HepG2 (cell line): ENCODE results near the gene MEP1B. TPM values are rescaled to one million over a fixed set of nuclear protein-coding genes. Genes with fewer than 3 reads are reported as not detected.

ENCODE experiments used
- AGO2 ChIP-seq: fragments of 200-400 bp; formaldehyde crosslinking; optimal IDR thresholded peaks from 2 replicates; pipeline ENCODE3; 2017; ENCODE audit warnings: mild to moderate bottlenecking, low read depth, low read length, moderate library complexity
- FOXM1 ChIP-seq: sonication (generic); formaldehyde crosslinking; IDR thresholded peaks from 2 replicates; pipeline ENCODE4 v1.5.0; 2020; ENCODE audit warnings: missing genetic modification reagents
- GATAD1 ChIP-seq: IDR thresholded peaks from 2 replicates; pipeline ENCODE4 v1.6.1; 2016; ENCODE audit warnings: missing genetic modification reagents, missing compliant biosample characterization
- HES4 ChIP-seq: sonication (generic); formaldehyde crosslinking; IDR thresholded peaks from 2 replicates; pipeline ENCODE4 v1.9.0; 2021; ENCODE audit warnings: mild to moderate bottlenecking, missing genetic modification reagents, borderline replicate concordance
- HNRNPLL ChIP-seq: fragments of 200-400 bp; formaldehyde crosslinking; IDR thresholded peaks from 2 replicates; pipeline ENCODE4 v1.6.1; 2017; ENCODE audit warnings: mild to moderate bottlenecking, low read depth, low read length; ENCODE audit not compliant: poor library complexity, severe bottlenecking
- IRX3 ChIP-seq: sonication (generic); formaldehyde crosslinking; IDR thresholded peaks from 2 replicates; pipeline ENCODE4 v1.8.1; 2023; ENCODE audit warnings: mild to moderate bottlenecking, low read depth, missing genetic modification reagents, borderline replicate concordance
- JUNB ChIP-seq: sonication (generic); formaldehyde crosslinking; IDR thresholded peaks from 2 replicates; pipeline ENCODE4 v1.8.0; 2022; ENCODE audit warnings: missing genetic modification reagents, mild to moderate bottlenecking, borderline replicate concordance
- KAT8 ChIP-seq: IDR thresholded peaks from 2 replicates; pipeline ENCODE4 v1.6.1; 2016; ENCODE audit warnings: missing genetic modification reagents, missing compliant biosample characterization
- MIER2 ChIP-seq: IDR thresholded peaks from 2 replicates; pipeline ENCODE4 v1.6.1; 2016; ENCODE audit warnings: missing biosample characterization, missing genetic modification reagents
- NCOA1 ChIP-seq: sonication (generic); formaldehyde crosslinking; IDR thresholded peaks from 2 replicates; pipeline ENCODE4 v1.9.0; 2021; ENCODE audit warnings: missing genetic modification reagents
- NR2F6 ChIP-seq, 2 experiments: IDR thresholded peaks; 2 replicates each; pipeline ENCODE4 v1.6.1; 2016; ENCODE audit warnings: antibody characterized with exemption in 1 of 2, mild to moderate bottlenecking in 1 of 2
- SMAD1 ChIP-seq: sonication (generic); formaldehyde crosslinking; IDR thresholded peaks from 2 replicates; pipeline ENCODE4 v1.4.0; 2020; ENCODE audit warnings: missing genetic modification reagents, low read depth, mild to moderate bottlenecking, borderline replicate concordance
- SMC3 ChIP-seq: IDR thresholded peaks from 2 replicates; pipeline ENCODE4 v1.6.1; 2011; ENCODE audit warnings: low read length, improper control_type of control experiment
- ZBTB21 ChIP-seq: sonication (generic); formaldehyde crosslinking; IDR thresholded peaks from 2 replicates; pipeline ENCODE4 v1.4.0; 2020; ENCODE audit warnings: missing genetic modification reagents
- ZFP1 ChIP-seq: IDR thresholded peaks from 2 replicates; pipeline ENCODE4 v1.6.1; 2016
- ZFP36 ChIP-seq: fragments of 150-350 bp; IDR thresholded peaks from 2 replicates; pipeline ENCODE4 v1.6.1; 2018; ENCODE audit warnings: borderline replicate concordance, low read length, low read depth; ENCODE audit not compliant: partially characterized antibody
- ZNF20 ChIP-seq: sonication (generic); formaldehyde crosslinking; IDR thresholded peaks from 2 replicates; pipeline ENCODE4 v1.4.0; 2020; ENCODE audit warnings: mild to moderate bottlenecking, moderate library complexity, missing genetic modification reagents
- ZNF256 ChIP-seq: sonication (generic); formaldehyde crosslinking; conservative IDR thresholded peaks from 2 replicates; pipeline ENCODE4 v1.4.0; 2020; ENCODE audit warnings: missing genetic modification reagents
- ZNF713 ChIP-seq: sonication (generic); formaldehyde crosslinking; IDR thresholded peaks from 2 replicates; pipeline ENCODE4 v1.4.0; 2020; ENCODE audit warnings: mild to moderate bottlenecking, missing genetic modification reagents
- polyA plus RNA-seq, 8 experiments: library from polyadenylated mRNA; depleted of rRNA in 3 of 8; stranded (reverse) in 7 of 8; unstranded in 1 of 8; fragments of >200 nt; fragmentation: Illumina TruSeq in 4 of 8; extraction: Trizol in 4 of 8; gene quantifications; 2 replicates each; pipeline versions ENCODE4 v1.2.1 to v1.2.3, GENCODE V29; 2011 to 2016; ENCODE audit warnings: low read depth in 4 of 8, missing spikeins in 1 of 8, mixed read lengths in 1 of 8; ENCODE audit not compliant: insufficient read depth in 1 of 8
- total RNA-seq, 5 experiments: library from RNA; depleted of rRNA; stranded (reverse); fragments of >200 nt; fragmentation: Illumina TruSeq; extraction: Trizol; gene quantifications; 2 replicates each; pipeline ENCODE4 v1.2.3, GENCODE V29; 2016; ENCODE audit warnings: low read depth in 1 of 5
- TF ChIP-seq, protein P1 (sequence below), 2 experiments: sonication (generic) in 1 of 2; formaldehyde crosslinking in 1 of 2; IDR thresholded peaks; 2 replicates each; pipeline versions ENCODE4 v1.4.0 to v1.6.1; 2018 to 2020; ENCODE audit warnings: missing genetic modification reagents in 2 of 2, borderline replicate concordance in 1 of 2, low read depth in 1 of 2, mild to moderate bottlenecking in 1 of 2, missing biosample characterization in 1 of 2
- TF ChIP-seq, protein P2 (sequence below): sonication (generic); formaldehyde crosslinking; IDR thresholded peaks from 2 replicates; pipeline ENCODE4 v1.5.0; 2020; ENCODE audit warnings: missing genetic modification reagents, mild to moderate bottlenecking, borderline replicate concordance
- TF ChIP-seq, protein P3 (sequence below): sonication (generic); formaldehyde crosslinking; IDR thresholded peaks from 2 replicates; pipeline ENCODE4 v1.4.0; 2020; ENCODE audit warnings: missing genetic modification reagents

The MEP1B gene
- total and polyA plus RNA-seq, 2 of the 13 experiments (the other 11 are each of a cell fraction or from before 2014, with no cell fraction given) = not detected

GRCh38 chr18:32158108-32158624 is 31.7 kb upstream of the MEP1B start (continued):
- no peak for TF ChIP-seq SMAD1 (CRISPR knock-in tag)
- no peak for TF ChIP-seq NR2F6 (IDR thresholded peaks at IDR 0.05)
- no peak for TF ChIP-seq NR2F6 (CRISPR knock-in tag; IDR thresholded peaks at IDR 0.05)
- TF ChIP-seq, protein P1, sequence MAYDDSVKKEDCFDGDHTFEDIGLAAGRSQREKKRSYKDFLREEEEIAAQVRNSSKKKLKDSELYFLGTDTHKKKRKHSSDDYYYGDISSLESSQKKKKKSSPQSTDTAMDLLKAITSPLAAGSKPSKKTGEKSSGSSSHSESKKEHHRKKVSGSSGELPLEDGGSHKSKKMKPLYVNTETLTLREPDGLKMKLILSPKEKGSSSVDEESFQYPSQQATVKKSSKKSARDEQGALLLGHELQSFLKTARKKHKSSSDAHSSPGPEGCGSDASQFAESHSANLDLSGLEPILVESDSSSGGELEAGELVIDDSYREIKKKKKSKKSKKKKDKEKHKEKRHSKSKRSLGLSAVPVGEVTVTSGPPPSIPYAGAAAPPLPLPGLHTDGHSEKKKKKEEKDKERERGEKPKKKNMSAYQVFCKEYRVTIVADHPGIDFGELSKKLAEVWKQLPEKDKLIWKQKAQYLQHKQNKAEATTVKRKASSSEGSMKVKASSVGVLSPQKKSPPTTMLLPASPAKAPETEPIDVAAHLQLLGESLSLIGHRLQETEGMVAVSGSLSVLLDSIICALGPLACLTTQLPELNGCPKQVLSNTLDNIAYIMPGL (CRISPR knock-in tag; IDR thresholded peaks at IDR 0.05; ENCODE audit: borderline replicate concordance in 1 of 2, low read depth in 1 of 2) = peak in 1 of 2 experiments; percentile 56; a peak in 2 of 4 replicates
- TF ChIP-seq GATAD1 = no peak
- no peak for TF ChIP-seq JUNB (CRISPR knock-in tag)
- no peak for TF ChIP-seq FOXM1 (CRISPR knock-in tag)
- no peak for TF ChIP-seq IRX3 (CRISPR knock-in tag)
- TF ChIP-seq, protein P2, sequence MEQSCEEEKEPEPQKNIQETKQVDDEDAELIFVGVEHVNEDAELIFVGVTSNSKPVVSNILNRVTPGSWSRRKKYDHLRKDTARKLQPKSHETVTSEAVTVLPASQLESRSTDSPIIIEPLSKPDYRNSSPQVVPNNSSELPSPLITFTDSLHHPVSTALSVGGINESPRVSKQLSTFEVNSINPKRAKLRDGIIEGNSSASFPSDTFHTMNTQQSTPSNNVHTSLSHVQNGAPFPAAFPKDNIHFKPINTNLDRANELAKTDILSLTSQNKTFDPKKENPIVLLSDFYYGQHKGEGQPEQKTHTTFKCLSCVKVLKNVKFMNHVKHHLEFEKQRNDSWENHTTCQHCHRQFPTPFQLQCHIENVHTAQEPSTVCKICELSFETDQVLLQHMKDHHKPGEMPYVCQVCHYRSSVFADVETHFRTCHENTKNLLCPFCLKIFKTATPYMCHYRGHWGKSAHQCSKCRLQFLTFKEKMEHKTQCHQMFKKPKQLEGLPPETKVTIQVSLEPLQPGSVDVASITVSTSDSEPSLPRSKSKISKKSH (CRISPR knock-in tag) = no peak
- no peak for TF ChIP-seq ZNF256 (CRISPR knock-in tag)
- TF ChIP-seq ZNF713 (CRISPR knock-in tag) = no peak
- no peak for TF ChIP-seq NCOA1 (CRISPR knock-in tag)
- TF ChIP-seq, protein P3, sequence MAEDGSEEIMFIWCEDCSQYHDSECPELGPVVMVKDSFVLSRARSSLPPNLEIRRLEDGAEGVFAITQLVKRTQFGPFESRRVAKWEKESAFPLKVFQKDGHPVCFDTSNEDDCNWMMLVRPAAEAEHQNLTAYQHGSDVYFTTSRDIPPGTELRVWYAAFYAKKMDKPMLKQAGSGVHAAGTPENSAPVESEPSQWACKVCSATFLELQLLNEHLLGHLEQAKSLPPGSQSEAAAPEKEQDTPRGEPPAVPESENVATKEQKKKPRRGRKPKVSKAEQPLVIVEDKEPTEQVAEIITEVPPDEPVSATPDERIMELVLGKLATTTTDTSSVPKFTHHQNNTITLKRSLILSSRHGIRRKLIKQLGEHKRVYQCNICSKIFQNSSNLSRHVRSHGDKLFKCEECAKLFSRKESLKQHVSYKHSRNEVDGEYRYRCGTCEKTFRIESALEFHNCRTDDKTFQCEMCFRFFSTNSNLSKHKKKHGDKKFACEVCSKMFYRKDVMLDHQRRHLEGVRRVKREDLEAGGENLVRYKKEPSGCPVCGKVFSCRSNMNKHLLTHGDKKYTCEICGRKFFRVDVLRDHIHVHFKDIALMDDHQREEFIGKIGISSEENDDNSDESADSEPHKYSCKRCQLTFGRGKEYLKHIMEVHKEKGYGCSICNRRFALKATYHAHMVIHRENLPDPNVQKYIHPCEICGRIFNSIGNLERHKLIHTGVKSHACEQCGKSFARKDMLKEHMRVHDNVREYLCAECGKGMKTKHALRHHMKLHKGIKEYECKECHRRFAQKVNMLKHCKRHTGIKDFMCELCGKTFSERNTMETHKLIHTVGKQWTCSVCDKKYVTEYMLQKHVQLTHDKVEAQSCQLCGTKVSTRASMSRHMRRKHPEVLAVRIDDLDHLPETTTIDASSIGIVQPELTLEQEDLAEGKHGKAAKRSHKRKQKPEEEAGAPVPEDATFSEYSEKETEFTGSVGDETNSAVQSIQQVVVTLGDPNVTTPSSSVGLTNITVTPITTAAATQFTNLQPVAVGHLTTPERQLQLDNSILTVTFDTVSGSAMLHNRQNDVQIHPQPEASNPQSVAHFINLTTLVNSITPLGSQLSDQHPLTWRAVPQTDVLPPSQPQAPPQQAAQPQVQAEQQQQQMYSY (CRISPR knock-in tag) = no peak
- no peak for TF ChIP-seq MIER2 (CRISPR knock-in tag)
- 0 out of 2 replicates have a peak, but pooled peaks have one; percentile 16 for TF ChIP-seq KAT8 (CRISPR knock-in tag)
- no peak for TF ChIP-seq ZNF20 (CRISPR knock-in tag)
- no peak for TF ChIP-seq ZFP1
- no peak for TF ChIP-seq HNRNPLL
- TF ChIP-seq HES4 (CRISPR knock-in tag) = no peak
- peak; percentile 94 for TF ChIP-seq SMC3
- TF ChIP-seq AGO2 = no peak
- TF ChIP-seq ZBTB21 = no peak
- TF ChIP-seq ZFP36 = peak; percentile 39
